Stimulated activated CD4-positive, alpha-beta T cell treated with anti-CD3 and anti-CD28 coated beads, Interleukin-12 subunit alpha, Interleukin-12 subunit beta, amount 100 ng/mL, for 24 hours (primary cell): Measurements from ENCODE around the gene ARID5B.

Source experiments
- DNase-seq, 2 experiments: peaks; one replicate each; pipeline ENCODE4 v3.0.0-alpha.2; 2020; ENCODE audit warnings: low read depth in 2 of 2

Gene ARID5B

DNA sequence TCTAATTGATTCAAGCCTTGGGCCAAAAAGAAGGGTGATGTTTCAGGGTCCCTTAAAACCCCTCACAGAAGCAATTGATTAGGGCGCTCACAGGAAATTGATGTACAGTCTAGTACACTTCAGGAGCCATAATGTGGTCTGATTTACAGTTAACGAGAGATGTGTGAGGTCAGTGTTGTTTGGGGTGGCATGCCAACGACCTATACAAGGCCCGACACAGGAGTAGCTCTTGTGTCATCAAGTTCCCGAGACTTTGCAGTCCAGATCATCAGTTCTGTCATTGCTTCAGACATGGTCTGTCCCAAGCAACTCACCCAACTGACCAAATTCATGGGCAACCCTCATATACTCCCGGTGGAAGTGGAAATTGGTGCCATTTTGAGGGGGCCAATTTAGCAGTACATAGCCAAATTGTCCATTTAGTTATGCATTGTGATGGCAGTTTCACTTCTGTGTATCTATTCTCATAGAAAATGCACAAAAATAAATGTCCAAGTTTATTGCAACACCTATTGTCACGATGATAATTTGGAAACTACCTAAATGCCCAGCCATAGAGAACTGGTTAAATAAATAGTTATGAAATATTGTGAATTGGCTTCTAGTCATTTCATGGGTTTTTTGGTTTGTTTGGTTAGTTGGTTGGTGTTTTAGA is 18.0 kb upstream of the ARID5B start:
- DNase-seq, result no peak

DNA sequence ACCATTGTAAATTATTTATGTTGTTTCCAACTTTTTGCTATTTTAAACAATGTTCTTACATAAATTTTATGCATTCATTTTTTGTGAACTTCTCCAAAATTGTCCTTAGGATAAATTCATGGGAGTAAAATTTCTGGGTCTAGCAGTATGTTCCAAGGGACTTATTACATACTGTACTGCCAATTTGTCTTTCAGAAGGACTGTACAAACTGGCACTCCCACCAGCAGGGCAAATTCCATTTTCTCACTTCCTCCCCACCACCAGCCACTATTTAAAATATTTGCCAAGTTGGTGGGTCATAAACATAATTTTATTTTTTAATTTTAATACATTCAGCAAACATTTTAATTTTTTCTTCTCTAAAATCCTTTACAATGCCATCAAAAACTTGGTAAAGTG is 13.7 kb upstream of the ARID5B start:
- DNase-seq, result no peak

GRCh38 chr10:61888744-61889143 is 12.8 kb upstream of the ARID5B start:
- DNase-seq, result no peak

- no peak for DNase-seq
Measured at GRCh38 chr10:61890430-61890829, 11.1 kb upstream of the ARID5B start.

GRCh38 chr10:61890881-61891409 is 10.6 kb upstream of the ARID5B start:
- DNase-seq, result no peak

DNA sequence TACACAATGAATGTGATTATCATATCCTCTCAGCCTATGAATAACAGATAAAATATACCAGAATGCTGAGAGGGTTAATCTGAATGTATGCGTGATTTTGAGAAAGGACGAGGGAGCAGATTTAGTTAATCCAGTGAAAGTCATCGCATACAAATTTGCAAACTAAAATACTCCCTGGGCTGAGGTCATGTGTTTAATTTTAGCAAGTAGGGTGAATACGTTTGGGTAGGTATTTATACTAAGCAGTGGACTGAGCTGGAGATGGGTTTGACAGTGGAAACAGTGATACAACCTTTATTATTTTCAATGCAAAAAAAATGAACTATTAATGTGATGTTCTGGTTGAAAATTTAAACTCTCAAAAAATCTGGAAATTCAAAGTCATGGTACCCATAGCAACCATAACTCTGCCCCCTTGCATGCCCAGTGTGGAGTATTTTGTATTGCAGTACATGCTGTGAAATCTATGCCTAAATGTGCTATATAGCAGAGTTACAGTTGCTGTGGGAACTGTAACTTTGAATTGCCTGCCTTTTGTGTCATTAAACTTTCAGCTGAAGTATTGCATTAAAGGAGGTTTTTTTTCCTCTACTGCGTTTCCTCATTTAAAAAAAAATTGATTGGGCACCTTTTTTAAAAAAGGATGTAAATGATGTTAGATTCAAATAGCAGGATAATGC is 9.5 kb upstream of the ARID5B start:
- DNase-seq, result no peak

DNA sequence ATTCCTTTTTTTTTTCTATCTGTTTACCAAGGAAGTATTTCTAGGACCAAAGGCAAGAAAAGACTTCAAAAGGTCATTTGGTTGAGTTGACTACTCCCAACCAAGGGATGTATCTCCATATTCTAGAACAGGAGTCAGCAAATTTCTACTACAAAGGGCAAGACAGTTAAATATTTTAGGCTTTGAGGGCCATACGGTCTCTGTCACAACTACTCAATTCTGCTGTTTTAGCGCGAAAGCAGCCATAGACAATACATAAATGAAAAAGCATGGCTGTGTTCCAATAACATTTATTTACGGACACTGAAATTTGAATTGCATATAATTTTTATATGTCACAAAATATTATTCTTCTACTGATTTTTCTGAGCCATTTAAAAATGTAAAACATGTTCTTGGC is 8.5 kb upstream of the ARID5B start:
- DNase-seq, result no peak

DNA sequence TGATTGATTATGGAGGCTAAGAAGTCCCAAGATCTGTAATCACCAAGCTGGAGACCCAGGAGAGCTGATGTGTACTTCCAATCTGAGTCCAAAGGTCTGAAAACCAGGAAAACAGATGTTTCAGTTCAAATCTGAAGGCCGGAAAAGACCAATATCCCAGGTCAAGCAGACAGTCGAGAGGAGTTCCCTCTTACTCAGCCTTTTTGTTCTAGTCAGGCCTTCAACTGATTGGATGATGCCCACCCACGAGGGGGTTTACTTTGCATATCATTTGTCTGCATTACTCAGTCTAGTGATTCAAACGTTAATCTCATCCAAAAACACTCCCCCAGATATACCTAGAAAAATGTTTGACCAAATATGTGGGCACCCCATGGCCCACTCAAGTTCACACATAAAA is 7.4 kb upstream of the ARID5B start:
- DNase-seq, result no peak

- DNase-seq, result no peak
Measured at GRCh38 chr10:61895898-61896600, 5.5 kb upstream of the ARID5B start.

DNA sequence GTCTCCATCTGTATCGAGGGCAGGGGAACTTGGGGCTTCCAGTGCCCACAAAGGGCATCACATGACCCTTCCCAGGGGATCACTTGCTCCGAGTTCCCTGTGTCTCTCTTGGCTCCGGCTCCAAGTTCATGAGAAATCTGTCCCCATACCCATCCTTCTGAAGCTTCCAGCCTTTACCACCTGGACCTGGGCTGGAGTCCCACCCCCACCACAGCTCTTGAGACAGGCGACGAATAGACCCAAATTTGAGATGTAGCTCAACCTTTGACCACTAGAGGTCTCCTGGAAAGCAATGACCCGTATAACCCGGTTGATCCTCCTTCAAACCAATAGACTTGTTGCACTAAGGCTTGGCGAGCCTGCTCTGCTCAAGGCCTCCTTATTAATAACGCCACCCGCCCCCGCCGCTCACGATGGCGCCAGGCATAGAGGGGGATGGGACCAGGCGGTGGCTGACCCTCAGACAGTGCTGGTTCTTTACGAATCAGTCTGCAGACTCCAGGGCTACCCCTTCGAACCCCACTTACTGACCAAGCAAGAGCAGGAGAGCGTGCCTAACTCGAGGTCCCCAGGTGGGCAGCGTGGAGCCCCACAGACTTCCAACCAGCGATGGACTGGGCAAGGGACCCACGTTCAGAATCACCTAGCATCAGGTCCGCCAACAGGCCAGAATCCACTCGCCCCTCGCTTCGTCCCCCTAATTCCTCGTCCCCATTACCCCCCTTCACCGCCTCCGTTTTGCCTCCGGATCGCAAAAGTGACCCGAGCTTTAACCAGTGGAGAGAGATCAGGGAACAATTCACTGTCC is 4.4 kb upstream of the ARID5B start:
- no peak for DNase-seq

GRCh38 chr10:61897671-61898434 is 3.6 kb upstream of the ARID5B start:
- DNase-seq, result no peak

GRCh38 chr10:61898435-61898778 is 3.1 kb upstream of the ARID5B start:
- no peak for DNase-seq

- DNase-seq, result no peak
Measured at GRCh38 chr10:61899069-61899531, 2.4 kb upstream of the ARID5B start.

DNA sequence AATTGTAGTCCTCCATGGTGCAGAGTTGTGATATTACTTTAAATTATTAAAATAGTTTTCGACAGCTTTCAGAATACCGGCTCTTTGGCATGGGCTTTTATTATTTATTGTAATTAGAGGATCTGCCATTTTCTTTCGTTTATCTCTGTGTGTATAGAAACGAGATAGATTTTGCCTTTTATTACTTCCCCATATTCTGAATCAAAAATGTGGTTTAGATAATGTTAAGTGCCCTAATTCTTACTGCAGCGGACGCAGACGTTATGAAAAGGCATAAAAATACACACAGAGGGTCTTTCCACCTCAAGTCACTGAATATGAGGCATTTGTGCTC is 1.9 kb upstream of the ARID5B start:
- no peak for DNase-seq

DNA sequence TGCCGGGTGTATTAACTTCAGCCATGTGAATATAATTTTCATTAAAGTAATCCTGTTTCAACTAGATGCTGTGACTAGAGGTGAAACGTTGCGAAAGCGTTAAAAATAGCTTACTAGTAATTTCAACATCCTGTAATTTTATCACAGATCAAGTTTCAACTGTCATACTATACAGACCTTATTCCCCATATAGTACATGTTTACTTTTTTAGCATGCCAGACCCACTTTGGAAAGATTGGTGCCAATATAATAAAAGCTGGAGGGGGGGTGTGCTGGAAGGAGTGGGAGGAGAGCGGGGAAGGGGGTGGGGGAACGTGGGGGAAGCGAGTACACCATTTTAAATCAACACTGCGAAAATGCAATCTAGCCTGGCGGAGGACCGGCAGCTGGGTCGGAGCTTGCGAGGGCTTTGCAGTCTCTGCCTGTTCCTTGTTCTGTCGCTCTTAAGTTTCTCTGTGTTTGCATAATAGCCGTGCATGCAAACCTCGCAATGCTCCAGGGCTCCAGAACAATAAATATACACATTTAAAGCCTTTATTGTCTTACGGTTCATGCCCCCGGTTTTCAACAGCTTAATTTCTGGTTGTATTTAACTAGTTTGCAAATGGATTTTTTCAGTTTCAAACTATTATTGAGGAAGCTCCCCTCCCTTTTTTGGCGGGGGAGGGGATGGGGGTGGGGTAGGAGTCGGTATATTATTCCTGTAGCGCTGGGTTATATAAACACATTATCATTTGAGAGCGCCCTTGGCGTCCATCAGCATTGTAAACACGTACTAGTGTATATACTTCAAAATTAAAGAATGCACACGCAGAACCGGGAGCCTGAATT is 1.3 kb upstream of the ARID5B start:
- no peak for DNase-seq

- no peak for DNase-seq
Measured at GRCh38 chr10:61901829-61902444, 438 bp downstream of the ARID5B start.

- peak in 1 of 2 experiments; percentile 52 for DNase-seq
Measured at GRCh38 chr10:61902445-61903220, 1.1 kb downstream of the ARID5B start.

DNA sequence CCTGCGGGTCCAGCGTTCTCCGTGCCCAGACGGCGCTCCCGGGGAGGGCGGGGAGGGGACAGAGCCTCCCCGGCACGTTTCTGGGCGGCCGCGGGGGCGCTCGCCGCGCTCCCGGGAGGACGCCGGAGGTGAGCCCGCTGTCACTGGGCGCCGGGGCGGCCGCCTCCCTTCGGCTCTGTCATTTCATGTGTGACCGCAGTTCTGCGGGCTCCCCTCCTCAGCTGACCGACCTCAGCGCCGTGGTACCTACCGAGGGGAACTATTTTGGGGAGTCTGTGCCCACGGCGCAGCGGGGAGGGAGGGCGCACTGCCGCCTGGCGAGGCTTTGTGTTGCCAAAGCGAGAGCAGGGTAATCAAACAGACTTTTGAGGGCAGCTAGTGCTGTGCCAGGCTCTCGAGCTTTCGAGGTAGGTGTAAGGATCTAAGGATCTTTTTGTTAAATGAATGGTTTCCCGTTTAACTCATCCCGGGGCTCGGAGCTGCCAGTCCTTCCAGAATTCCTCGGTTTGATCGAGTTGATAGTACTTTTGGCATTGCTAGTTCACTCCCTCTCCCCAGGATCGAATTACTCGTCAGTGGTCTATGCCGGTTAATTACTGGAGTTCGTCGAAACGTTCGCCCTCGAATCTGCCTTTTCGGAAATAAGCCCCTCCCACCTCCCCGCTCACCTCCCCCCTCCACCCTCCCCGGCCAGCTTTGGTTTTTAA is 1.9 kb downstream of the ARID5B start:
- peak; percentile 54 to 65 for DNase-seq

- no peak for DNase-seq
Measured at GRCh38 chr10:61903928-61904344, 2.4 kb downstream of the ARID5B start.
